ENCODE results near the gene TRIM74.
"Not testable (repeated sequence)": the region's sequence is repeated elsewhere in the genome, so short reads cannot be mapped to it uniquely, and the experiment has no call there.

- TF ChIP-seq ZNF274 (IDR thresholded peaks at IDR 0.05; ENCODE audit: low read depth, low read length); YY1 (IDR thresholded peaks at IDR 0.05; ENCODE audit: insufficient read depth, insufficient read length): not testable (repeated sequence)
Measured at GRCh38 chr7:72942956-72943355, 26.3 kb downstream of the TRIM74 start.
